ENCODE results near the gene TNIK.
"Not testable (repeated sequence)": the region's sequence is repeated elsewhere in the genome, so short reads cannot be mapped to it uniquely, and the experiment has no call there.

TNIK gene

GRCh38 chr3:171372694-171373093 is 87.5 kb downstream of the TNIK start:
- H4K20me1 ChIP-seq (ENCODE audit: insufficient read depth, low read length) = no peaks in the 10 kb centered on the region
- no peaks in the 10 kb centered on the region; the same call in 1 of the 2 replicates for H3K27me3 ChIP-seq (ENCODE audit: insufficient read depth, low read length)
- TF ChIP-seq CTCF (IDR thresholded peaks at IDR 0.05; ENCODE audit: low read length) (no peak), EZH2 (IDR thresholded peaks at IDR 0.05; ENCODE audit: borderline replicate concordance, low read length) (no peak)
- no peak overlapping the region for H3K4me3 ChIP-seq (ENCODE audit: low read depth, low read length, poor library complexity, severe bottlenecking)
- no peaks in the 10 kb centered on the region for H3K79me2 ChIP-seq (ENCODE audit: insufficient read depth, low read length)
- H3F3A ChIP-seq (ENCODE audit: insufficient read depth, low read length) = no peaks in the 10 kb centered on the region
- H3K9ac ChIP-seq (ENCODE audit: low read length) = no peak overlapping the region
- H3K4me2 ChIP-seq (ENCODE audit: low read length) = no peak overlapping the region
- no peaks in the 10 kb centered on the region for H3K9me3 ChIP-seq (ENCODE audit: low read length)
- no peak overlapping the region for H3K27ac ChIP-seq (ENCODE audit: low read depth, low read length, poor library complexity, severe bottlenecking)
- H3K9me2 ChIP-seq (ENCODE audit: low read depth, low read length) = no peaks in the 10 kb centered on the region
- no peak overlapping the region for H2AFZ ChIP-seq (ENCODE audit: low read length)
- no peaks in the 10 kb centered on the region for H3K4me1 ChIP-seq (ENCODE audit: insufficient read depth, low read length, severe bottlenecking)
- no peaks in the 10 kb centered on the region for H3K36me3 ChIP-seq (ENCODE audit: insufficient read depth, low read length)

GRCh38 chr3:171371354-171371753 is 88.9 kb downstream of the TNIK start:
- Histone ChIP-seq H3K9me2 (ENCODE audit: low read depth, low read length) (no peaks in the 10 kb centered on the region), H3K27me3 (ENCODE audit: insufficient read depth, low read length) (no peaks in the 10 kb centered on the region), H4K20me1 (ENCODE audit: insufficient read depth, low read length) (no peaks in the 10 kb centered on the region), H2AFZ (ENCODE audit: low read length) (no peak overlapping the region), H3K9me3 (ENCODE audit: low read length) (no peaks in the 10 kb centered on the region), H3K4me3 (ENCODE audit: low read depth, low read length, poor library complexity, severe bottlenecking) (no peak overlapping the region), H3F3A (ENCODE audit: insufficient read depth, low read length) (no peaks in the 10 kb centered on the region), H3K79me2 (ENCODE audit: insufficient read depth, low read length) (no peaks in the 10 kb centered on the region), H3K4me1 (ENCODE audit: insufficient read depth, low read length, severe bottlenecking) (no peaks in the 10 kb centered on the region), H3K36me3 (ENCODE audit: insufficient read depth, low read length) (no peaks in the 10 kb centered on the region), H3K9ac (ENCODE audit: low read length) (no peak overlapping the region), H3K27ac (ENCODE audit: low read depth, low read length, poor library complexity, severe bottlenecking) (no peak overlapping the region), H3K4me2 (ENCODE audit: low read length) (no peak overlapping the region)
- no peak for TF ChIP-seq CTCF (IDR thresholded peaks at IDR 0.05; ENCODE audit: low read length)
- no peak for TF ChIP-seq EZH2 (IDR thresholded peaks at IDR 0.05; ENCODE audit: borderline replicate concordance, low read length)

- Histone ChIP-seq H3K4me2 (ENCODE audit: low read length) (no peak overlapping the region), H3K4me1 (ENCODE audit: insufficient read depth, low read length, severe bottlenecking) (no peaks in the 10 kb centered on the region), H3K9me3 (ENCODE audit: low read length) (no peaks in the 10 kb centered on the region), H3K9ac (ENCODE audit: low read length) (no peak overlapping the region), H3K79me2 (ENCODE audit: insufficient read depth, low read length) (no peaks in the 10 kb centered on the region), H3F3A (ENCODE audit: insufficient read depth, low read length) (no peaks in the 10 kb centered on the region), H3K27ac (ENCODE audit: low read depth, low read length, poor library complexity, severe bottlenecking) (no peak overlapping the region), H3K36me3 (ENCODE audit: insufficient read depth, low read length) (no peaks in the 10 kb centered on the region), H4K20me1 (ENCODE audit: insufficient read depth, low read length) (no peaks in the 10 kb centered on the region), H3K27me3 (ENCODE audit: insufficient read depth, low read length) (no peaks in the 10 kb centered on the region), H3K9me2 (ENCODE audit: low read depth, low read length) (no peaks in the 10 kb centered on the region), H3K4me3 (ENCODE audit: low read depth, low read length, poor library complexity, severe bottlenecking) (no peak overlapping the region), H2AFZ (ENCODE audit: low read length) (no peak overlapping the region)
- TF ChIP-seq CTCF (IDR thresholded peaks at IDR 0.05; ENCODE audit: low read length) (no peak), EZH2 (IDR thresholded peaks at IDR 0.05; ENCODE audit: borderline replicate concordance, low read length) (no peak)
Observed at GRCh38 chr3:171369156-171369555, 91.0 kb downstream of the TNIK start.

GRCh38 chr3:171366738-171367137 is 93.5 kb downstream of the TNIK start:
- H3K79me2 ChIP-seq (ENCODE audit: insufficient read depth, low read length); H3K9ac ChIP-seq (ENCODE audit: low read length); H3K4me2 ChIP-seq (ENCODE audit: low read length): not testable (repeated sequence)

More at GRCh38 chr3:171366738-171367137, 93.5 kb downstream of the TNIK start:
- not testable (repeated sequence) for H3K9me3 ChIP-seq (ENCODE audit: low read length); H3K9me2 ChIP-seq (ENCODE audit: low read depth, low read length); H2AFZ ChIP-seq (ENCODE audit: low read length); H4K20me1 ChIP-seq (ENCODE audit: insufficient read depth, low read length); H3K4me3 ChIP-seq (ENCODE audit: low read depth, low read length, poor library complexity, severe bottlenecking); H3K4me1 ChIP-seq (ENCODE audit: insufficient read depth, low read length, severe bottlenecking); H3K36me3 ChIP-seq (ENCODE audit: insufficient read depth, low read length); H3K27me3 ChIP-seq (ENCODE audit: insufficient read depth, low read length); H3K27ac ChIP-seq (ENCODE audit: low read depth, low read length, poor library complexity, severe bottlenecking); H3F3A ChIP-seq (ENCODE audit: insufficient read depth, low read length)

Data from OCI-LY1 (cell line).